H1 (cell line): Measurements from ENCODE around the gene RTCA. TPM values are rescaled to one million over a fixed set of nuclear protein-coding genes. Genes with fewer than 3 reads are reported as not detected.

Experiments
- CTCF ChIA-PET: fragments of 300-600 bp; sonication (Branson Sonifier 250); formaldehyde crosslinking; loops from one replicate; lab custom pipeline; 2021; ENCODE audit not compliant: partially characterized antibody; lab: Charles Lee
- POLR2A ChIA-PET: fragments of 300-600 bp; sonication (Branson Sonifier 250); formaldehyde crosslinking; loops from one replicate; lab custom pipeline; 2021; ENCODE audit warnings: inconsistent platforms; ENCODE audit not compliant: partially characterized antibody; lab: Charles Lee
- DNase-seq, 2 experiments: peaks; one replicate each; pipeline versions ENCODE4 v3.0.0 to v3.0.0-alpha.2; 2010 to 2022; ENCODE audit warnings: low spot score in 2 of 2, low read depth in 1 of 2, mixed read lengths in 1 of 2
- FAIRE-seq: peaks from 2 replicates; lab custom pipeline; 2011; peaks lifted over from hg19 to GRCh38; lab: Jason Lieb, UNC
- H2AFZ ChIP-seq: 2 replicates; pipeline ENCODE4 v1.8.1; 2012; ENCODE audit warnings: low read length, inconsistent platforms
- H2AK5ac ChIP-seq: 2 replicates; pipeline ENCODE4 v1.6.1; 2013; ENCODE audit warnings: low read depth, low read length
- H2BK120ac ChIP-seq: replicated peaks from 2 replicates; pipeline ENCODE3; 2013; ENCODE audit warnings: low read depth, low read length, inconsistent platforms
- H2BK12ac ChIP-seq: 2 replicates; pipeline ENCODE4 v1.6.1; 2013; ENCODE audit warnings: low read depth, low read length
- H2BK15ac ChIP-seq: 2 replicates; pipeline ENCODE4 v1.6.1; 2013; ENCODE audit warnings: low read length
- H2BK20ac ChIP-seq: 2 replicates; pipeline ENCODE4 v1.6.1; 2013; ENCODE audit warnings: low read length
- H2BK5ac ChIP-seq: 2 replicates; pipeline ENCODE4 v1.6.1; 2013; ENCODE audit warnings: low read depth, low read length
- H3K14ac ChIP-seq: 2 replicates; pipeline ENCODE4 v1.6.1; 2013; ENCODE audit warnings: inconsistent platforms; ENCODE audit not compliant: insufficient read length
- H3K18ac ChIP-seq: 2 replicates; pipeline ENCODE4 v1.6.1; 2013; ENCODE audit warnings: low read length; ENCODE audit errors: extremely low read depth
- H3K23ac ChIP-seq: 2 replicates; pipeline ENCODE4 v1.6.1; 2013; ENCODE audit warnings: inconsistent platforms; ENCODE audit not compliant: insufficient read length
- H3K23me2 ChIP-seq: 2 replicates; pipeline ENCODE4 v1.6.1; 2013; ENCODE audit warnings: low read depth, low read length
- H3K27ac ChIP-seq: 2 replicates; pipeline ENCODE4 v1.6.1; 2011; ENCODE audit warnings: low read depth, low read length, inconsistent platforms
- H3K27me3 ChIP-seq, 4 experiments: replicated peaks in 1 of 4; 1 replicate in 1 of 4; 2 replicates in 3 of 4; pipeline versions ENCODE4 v1.6.1 to v1.8.1; 2011 to 2013; ENCODE audit warnings: low read length in 3 of 4, mild to moderate bottlenecking in 3 of 4, inconsistent platforms in 2 of 4, mixed read lengths in 2 of 4, moderate library complexity in 1 of 4; ENCODE audit not compliant: control insufficient read depth in 3 of 4, insufficient read depth in 3 of 4; ENCODE audit errors: extremely low read depth in 1 of 4
- H3K36me3 ChIP-seq, 4 experiments: 2 replicates each; pipeline versions ENCODE4 v1.6.1 to v1.8.1; 2011 to 2013; ENCODE audit warnings: mild to moderate bottlenecking in 4 of 4, low read length in 3 of 4, moderate library complexity in 2 of 4, control low read depth in 1 of 4, inconsistent platforms in 1 of 4; ENCODE audit not compliant: insufficient read depth in 4 of 4, control insufficient read depth in 2 of 4
- H3K4ac ChIP-seq: replicated peaks from 2 replicates; pipeline ENCODE3; 2013; ENCODE audit warnings: low read length, low read depth, mixed read lengths, inconsistent platforms; ENCODE audit not compliant: insufficient read length
- H3K4me1 ChIP-seq, 4 experiments: replicated peaks in 1 of 4; 1 replicate in 1 of 4; 2 replicates in 3 of 4; pipeline versions ENCODE4 v1.6.1 to v1.8.1; 2011 to 2013; ENCODE audit warnings: low read length in 3 of 4, inconsistent platforms in 2 of 4, mixed read lengths in 1 of 4; ENCODE audit not compliant: insufficient read depth in 4 of 4, control insufficient read depth in 3 of 4
- H3K4me2 ChIP-seq, 2 experiments: 2 replicates each; pipeline versions ENCODE4 v1.6.1 to v1.8.1; 2011 to 2013; ENCODE audit warnings: low read depth in 2 of 2, low read length in 2 of 2, control low read depth in 1 of 2, inconsistent platforms in 1 of 2, mild to moderate bottlenecking in 1 of 2; ENCODE audit not compliant: insufficient read depth in 1 of 2
- H3K4me3 ChIP-seq, 4 experiments: fragments of 200-600, 300-600 bp in 1 of 4; sonication (generic), shearing (Covaris generic), sonication (Bioruptor Twin) in 1 of 4; 2 replicates each; pipeline versions ENCODE4 v1.5.1 to v1.8.1; 2011 to 2016; ENCODE audit warnings: low read length in 4 of 4, low read depth in 3 of 4, control low read depth in 2 of 4, inconsistent platforms in 2 of 4, mild to moderate bottlenecking in 2 of 4, mixed read lengths in 1 of 4, moderate library complexity in 1 of 4; ENCODE audit not compliant: insufficient read depth in 2 of 4; ENCODE audit errors: extremely low read depth in 1 of 4
- H3K56ac ChIP-seq: replicated peaks from 2 replicates; pipeline ENCODE3; 2013; ENCODE audit warnings: low read depth, mild to moderate bottlenecking, mixed read lengths, low read length, inconsistent platforms; ENCODE audit not compliant: insufficient read length
- H3K79me1 ChIP-seq: 2 replicates; pipeline ENCODE4 v1.6.1; 2013; ENCODE audit warnings: low read depth, low read length, control low read depth
- H3K79me2 ChIP-seq, 2 experiments: 2 replicates each; pipeline versions ENCODE4 v1.6.1 to v1.8.1; 2012 to 2013; ENCODE audit warnings: low read length in 2 of 2, mild to moderate bottlenecking in 2 of 2, inconsistent platforms in 1 of 2; ENCODE audit not compliant: insufficient read depth in 2 of 2, control insufficient read depth in 1 of 2
- H3K9ac ChIP-seq, 4 experiments: replicated peaks in 1 of 4; 1 replicate in 1 of 4; 2 replicates in 3 of 4; pipeline versions ENCODE4 v1.6.1 to v1.8.1; 2011 to 2013; ENCODE audit warnings: low read depth in 3 of 4, low read length in 3 of 4, control low read depth in 2 of 4, mild to moderate bottlenecking in 2 of 4, moderate library complexity in 2 of 4, inconsistent platforms in 1 of 4; ENCODE audit errors: extremely low read depth in 1 of 4
- H3K9me3 ChIP-seq, 2 experiments: 2 replicates each; pipeline versions ENCODE4 v1.6.1 to v1.8.1; 2012 to 2013; ENCODE audit warnings: mild to moderate bottlenecking in 2 of 2, moderate library complexity in 2 of 2, control low read depth in 1 of 2, inconsistent platforms in 1 of 2, low read depth in 1 of 2, low read length in 1 of 2, mixed read lengths in 1 of 2; ENCODE audit not compliant: insufficient read depth in 2 of 2
- H4K20me1 ChIP-seq, 2 experiments: replicated peaks in 1 of 2; 2 replicates each; pipeline versions ENCODE3 to v1.8.1; 2011 to 2013; ENCODE audit warnings: inconsistent platforms in 2 of 2, low read length in 2 of 2, mild to moderate bottlenecking in 1 of 2; ENCODE audit not compliant: insufficient read depth in 2 of 2, control insufficient read depth in 1 of 2
- H4K5ac ChIP-seq: 2 replicates; pipeline ENCODE4 v1.6.1; 2013; ENCODE audit warnings: low read length, low read depth, mixed read lengths, inconsistent platforms; ENCODE audit not compliant: insufficient read length
- H4K8ac ChIP-seq: 2 replicates; pipeline ENCODE4 v1.8.0; 2013; ENCODE audit warnings: mild to moderate bottlenecking, moderate library complexity, low read length, inconsistent platforms; ENCODE audit not compliant: insufficient read depth; ENCODE audit errors: extremely low read depth
- H4K91ac ChIP-seq: replicated peaks from 2 replicates; pipeline ENCODE3; 2013; ENCODE audit warnings: low read length, mixed read lengths, inconsistent platforms; ENCODE audit not compliant: insufficient read length
- BCL11A ChIP-seq, 2 experiments: IDR thresholded peaks; one replicate each; pipeline ENCODE4 v1.6.1; 2011; ENCODE audit warnings: low read depth in 2 of 2, low read length in 2 of 2, mild to moderate bottlenecking in 2 of 2
- GTF2F1 ChIP-seq: IDR thresholded peaks from 2 replicates; pipeline ENCODE4 v1.6.1; 2012; ENCODE audit warnings: low read depth, low read length, improper control_type of control experiment, borderline replicate concordance
- JUN ChIP-seq: IDR thresholded peaks from 2 replicates; pipeline ENCODE4 v1.6.1; 2011; ENCODE audit warnings: low read depth, mild to moderate bottlenecking, improper control_type of control experiment, low read length
- KDM4A ChIP-seq: IDR thresholded peaks from one replicate; pipeline ENCODE4 v1.7.1; 2012; ENCODE audit warnings: low read depth, mild to moderate bottlenecking, moderate library complexity, low read length, inconsistent platforms; ENCODE audit not compliant: severe bottlenecking
- RAD21 ChIP-seq, 2 experiments: IDR thresholded peaks in 1 of 2; conservative IDR thresholded peaks in 1 of 2; 2 replicates each; pipeline ENCODE4 v1.6.1; 2011; ENCODE audit warnings: low read depth in 2 of 2, low read length in 2 of 2, improper control_type of control experiment in 1 of 2, inconsistent platforms in 1 of 2, mild to moderate bottlenecking in 1 of 2, moderate library complexity in 1 of 2
- TAF7 ChIP-seq: optimal IDR thresholded peaks from 2 replicates; pipeline ENCODE3; 2011; ENCODE audit warnings: low read depth, mild to moderate bottlenecking, inconsistent platforms, low read length, moderate library complexity, borderline replicate concordance
- WGBS, 2 experiments: shearing (Covaris generic) in 1 of 2; methylation state at CpG; one replicate each; pipeline versions ENCODE4 v1.1.6 to v1.1.7; 2013 to 2015; ENCODE audit warnings: low lambda C conversion rate in 2 of 2, mixed read lengths in 2 of 2, inconsistent platforms in 1 of 2, low coverage in 1 of 2, missing lambda C conversion rate in 1 of 2; ENCODE audit not compliant: insufficient replicate concordance in 2 of 2, insufficient coverage in 1 of 2, insufficient read length in 1 of 2; ENCODE audit errors: extremely low coverage in 1 of 2, missing lambda C conversion rate in 1 of 2; 5-methylcytosine and 5-hydroxymethylcytosine counted together
- polyA plus RNA-seq, 7 experiments: library from polyadenylated mRNA; depleted of rRNA in 3 of 7; stranded (reverse) in 5 of 7; unstranded in 2 of 7; fragments of >200 nt in 5 of 7; fragments of 200-250 nt in 2 of 7; gene quantifications; 1 replicate in 5 of 7; 2 replicates in 1 of 7; 4 replicates in 1 of 7; pipeline versions ENCODE4 v1.2.1 to v1.2.3, GENCODE V29; 2011 to 2013; ENCODE audit warnings: missing spikeins in 2 of 7, mixed read lengths in 2 of 7
- total RNA-seq: library from RNA; stranded (reverse); fragmentation: NEBNext Ultra II Directional; extraction: Animal tissue kit (Norgen Biotek cat#: 25700); gene quantifications from 2 replicates; pipeline ENCODE4 v1.2.1, GENCODE V29; 2021

The RTCA gene
- total and polyA plus RNA-seq, 2 of the 8 experiments (the other 6 are each of a cell fraction or from before 2014, with no cell fraction given) = 13.8 to 31.6 TPM

- no peak overlapping the region for H4K8ac ChIP-seq
- H3K18ac ChIP-seq = no peak overlapping the region
- no peak overlapping the region for H3K23ac ChIP-seq
- no peaks in the 10 kb centered on the region; the same call in 1 of the 2 replicates for H3K79me1 ChIP-seq
- H3K56ac ChIP-seq = no peak overlapping the region
- H3K9me3 ChIP-seq = no peaks in the 10 kb centered on the region
- no peak overlapping the region for H2BK5ac ChIP-seq
- no peak overlapping the region for H3K27ac ChIP-seq
- H2BK12ac ChIP-seq = no peak overlapping the region
- no peak overlapping the region for H2BK120ac ChIP-seq
- H2AK5ac ChIP-seq = no peak overlapping the region
- no peak overlapping the region for H4K91ac ChIP-seq
- no peaks in the 10 kb centered on the region for H3K4me1 ChIP-seq
- ChIA-PET CTCF (interaction anchor here (1.4 kb wide), 1 partner anchor 16 kb away, joined by 3 read pairs; no protein-coding TSS in a partner anchor), POLR2A (interaction anchor here (0.7 to 0.9 kb wide), 2 partner anchors 13 to 14 kb away, joined by 3 read pairs; no protein-coding TSS in a partner anchor)
- no peak overlapping the region for H3K4me3 ChIP-seq
- H3K23me2 ChIP-seq = no peaks in the 10 kb centered on the region
- peaks cover 0 to 2% of the 10 kb centered on the region in 2 experiments for H4K20me1 ChIP-seq
- no peak overlapping the region for H2BK15ac ChIP-seq
- no peak overlapping the region for H2BK20ac ChIP-seq
- H3K36me3 ChIP-seq = peaks cover 0 to 57% (median 28%) of the 10 kb centered on the region in 4 experiments; a peak in 6 of 8 replicates
- no peaks in the 10 kb centered on the region for H3K27me3 ChIP-seq
- no peak overlapping the region for H3K14ac ChIP-seq
- no peak overlapping the region for H3K4me2 ChIP-seq
- H2AFZ ChIP-seq = no peak overlapping the region
- FAIRE-seq (no peak), DNase-seq (no peak)
- H4K5ac ChIP-seq = no peak overlapping the region
- H3K9ac ChIP-seq = no peak overlapping the region
- no peaks in the 10 kb centered on the region for H3K79me2 ChIP-seq
- H3K4ac ChIP-seq = no peak overlapping the region
- WGBS, 2 experiments = 88% methylated on average over 1 of the region's 1 CpG; no CpG with 5 or more reads in 1 of the 2 experiments
- TF ChIP-seq RAD21 (IDR thresholded peaks at IDR 0.05 in 1 of 2, conservative IDR thresholded peaks at IDR 0.05 in 1 of 2; ENCODE audit: low read depth in 2 of 2, low read length in 2 of 2) (no peak), KDM4A (no peak), TAF7 (no peak), GTF2F1 (no peak), JUN (no peak), BCL11A (IDR thresholded peaks at IDR 0.05; ENCODE audit: low read depth in 2 of 2, low read length in 2 of 2) (no peak)
Observed at GRCh38 chr1:100234432-100234831, 31.6 kb upstream of the RTCA start.
